ENCODE data around the gene SLC22A17. TPM values are rescaled to one million over a fixed set of nuclear protein-coding genes. Genes with fewer than 3 reads are reported as not detected.

Gene SLC22A17
- total and polyA plus RNA-seq, 2 of the 8 experiments (the other 6 are each of a cell fraction or from before 2014, with no cell fraction given): 43.0 to 49.0 TPM

GRCh38 chr14:23360496-23360895 is 7.8 kb upstream of the SLC22A17 start:
- Histone ChIP-seq H2BK12ac (ENCODE audit: low read depth, low read length) (no peak overlapping the region), H4K91ac (replicated peaks; ENCODE audit: insufficient read length, low read length) (no peak overlapping the region), H4K5ac (ENCODE audit: insufficient read length, low read depth, low read length) (no peak overlapping the region), H3K4me2 (ENCODE audit: insufficient read depth in 1 of 2, low read depth in 2 of 2, low read length in 2 of 2) (no peak overlapping the region), H3K79me1 (ENCODE audit: low read depth, low read length) (no peaks in the 10 kb centered on the region), H2AK5ac (ENCODE audit: low read depth, low read length) (no peak overlapping the region), H2BK5ac (ENCODE audit: low read depth, low read length) (no peak overlapping the region), H3K18ac (ENCODE audit: extremely low read depth, low read length) (no peak overlapping the region), H3K56ac (replicated peaks; ENCODE audit: insufficient read length, low read depth, low read length) (no peak overlapping the region), H3K4ac (replicated peaks; ENCODE audit: insufficient read length, low read depth, low read length) (no peak overlapping the region), H3K14ac (ENCODE audit: insufficient read length) (no peak overlapping the region), H2BK15ac (ENCODE audit: low read length) (no peak overlapping the region), H3K23ac (ENCODE audit: insufficient read length) (no peak overlapping the region), H3K9ac (replicated peaks in 1 of 4; ENCODE audit: extremely low read depth in 1 of 4, low read depth in 3 of 4, low read length in 3 of 4) (no peak overlapping the region), H3K27ac (ENCODE audit: low read depth, low read length) (no peak overlapping the region), H2AFZ (ENCODE audit: low read length) (no peak overlapping the region), H2BK20ac (ENCODE audit: low read length) (no peak overlapping the region), H3K4me1 (replicated peaks in 1 of 4; ENCODE audit: control insufficient read depth in 3 of 4, insufficient read depth in 4 of 4, low read length in 3 of 4) (peaks cover 0 to 14% (median 10%) of the 10 kb centered on the region in 4 experiments; a peak in 5 of 7 replicates), H3K9me3 (ENCODE audit: insufficient read depth in 2 of 2, low read depth in 1 of 2, low read length in 1 of 2) (no peaks in the 10 kb centered on the region), H3K79me2 (ENCODE audit: control insufficient read depth in 1 of 2, insufficient read depth in 2 of 2, low read length in 2 of 2) (no peaks in the 10 kb centered on the region), H4K20me1 (replicated peaks in 1 of 2; ENCODE audit: control insufficient read depth in 1 of 2, insufficient read depth in 2 of 2, low read length in 2 of 2) (peaks cover 8 to 13% of the 10 kb centered on the region in 2 experiments), H4K8ac (ENCODE audit: extremely low read depth, insufficient read depth, low read length) (no peak overlapping the region), H3K36me3 (ENCODE audit: control insufficient read depth in 2 of 4, insufficient read depth in 4 of 4, low read length in 3 of 4) (peaks cover 0 to 22% (median 11%) of the 10 kb centered on the region in 4 experiments; a peak in 4 of 8 replicates), H3K27me3 (replicated peaks in 1 of 4; ENCODE audit: control insufficient read depth in 3 of 4, extremely low read depth in 1 of 4, insufficient read depth in 3 of 4, low read length in 3 of 4) (no peaks in the 10 kb centered on the region; a peak in 1 of 7 replicates), H3K23me2 (ENCODE audit: low read depth, low read length) (peaks cover 12% of the 10 kb centered on the region; the same call in 1 of the 2 replicates), H2BK120ac (replicated peaks; ENCODE audit: low read depth, low read length) (no peak overlapping the region), H3K4me3 (ENCODE audit: extremely low read depth in 1 of 4, insufficient read depth in 2 of 4, low read depth in 3 of 4, low read length in 4 of 4) (no peak overlapping the region)
- FAIRE-seq: no peak
- CTCF ChIA-PET (ENCODE audit: partially characterized antibody): interaction anchor here (0.6 to 20.9 kb wide), 39 partner anchors 8 to 239 kb away, joined by 3 to 333 read pairs (median 5); partner anchors contain the start of genes BCL2L2, CMTM5, IL25 and PABPN1
- 79% methylated on average over 11 of the region's 11 CpGs; no CpG with 5 or more reads in 1 of the 2 experiments for WGBS, 2 experiments (ENCODE audit: extremely low coverage in 1 of 2, insufficient coverage in 1 of 2, insufficient read length in 1 of 2, insufficient replicate concordance in 2 of 2, low coverage in 1 of 2, low lambda C conversion rate in 2 of 2, missing lambda C conversion rate in 1 of 2)
- DNase-seq (ENCODE audit: low read depth in 1 of 2, low spot score in 2 of 2): peak in 1 of 2 experiments; percentile 66
- POLR2A ChIA-PET (ENCODE audit: partially characterized antibody): interaction anchor here (0.8 to 7.1 kb wide), 7 partner anchors 9 to 58 kb away, joined by 3 to 73 read pairs (median 6); partner anchors contain the start of genes CMTM5, PPP1R3E and SLC22A17
- TF ChIP-seq MAFK (IDR thresholded peaks at IDR 0.05; ENCODE audit: low read depth, low read length): no peak
- no peak for TF ChIP-seq KDM1A (IDR thresholded peaks at IDR 0.05; ENCODE audit: borderline replicate concordance, low read length)
- TF ChIP-seq USF2 (IDR thresholded peaks at IDR 0.05; ENCODE audit: low read length): no peak
- no peak for TF ChIP-seq EP300 (IDR thresholded peaks at IDR 0.05; ENCODE audit: borderline replicate concordance in 1 of 2, low read depth in 2 of 2, low read length in 2 of 2)
- TF ChIP-seq CBX8 (IDR thresholded peaks at IDR 0.05; ENCODE audit: borderline replicate concordance, low read depth, low read length): no peak
- peak; percentile 56 to 67 for TF ChIP-seq RAD21 (IDR thresholded peaks at IDR 0.05 in 1 of 2, conservative IDR thresholded peaks at IDR 0.05 in 1 of 2; ENCODE audit: low read depth in 2 of 2, low read length in 2 of 2)
- no peak for TF ChIP-seq NRF1 (IDR thresholded peaks at IDR 0.05; ENCODE audit: low read depth, low read length)
- no peak for TF ChIP-seq YY1 (IDR thresholded peaks at IDR 0.05; ENCODE audit: low read depth, low read length)
- no peak for TF ChIP-seq POLR2AphosphoS5 (IDR thresholded peaks at IDR 0.05; ENCODE audit: low read depth, low read length)
- TF ChIP-seq E2F6 (IDR thresholded peaks at IDR 0.05): no peak
- TF ChIP-seq RXRA (IDR thresholded peaks at IDR 0.05; ENCODE audit: insufficient read depth, low read depth, low read length): no peak

Data from H1 (cell line).